Inferior parietal cortex (tissue), 1 donor: ENCODE results near the gene FXYD3.
"Not testable (repeated sequence)": the region's sequence is repeated elsewhere in the genome, so short reads cannot be mapped to it uniquely, and the experiment has no call there.

Source experiments
- DNase-seq: peaks from one replicate; pipeline ENCODE4 v3.0.0-alpha.2; 2016; ENCODE audit errors: extremely low spot score

Gene FXYD3

GRCh38 chr19:35124098-35125060 lies 8.8 kb downstream of the FXYD3 start:
- DNase-seq: peak; percentile 97

GRCh38 chr19:35125270-35125717 lies 9.7 kb downstream of the FXYD3 start:
- DNase-seq: no peak

- DNase-seq: no peak
Measured at GRCh38 chr19:35125749-35126623, 10.4 kb downstream of the FXYD3 start.

GRCh38 chr19:35126624-35126959 lies 11.0 kb downstream of the FXYD3 start:
- DNase-seq: no peak

GRCh38 chr19:35127871-35128270 lies 12.2 kb downstream of the FXYD3 start:
- DNase-seq: no peak

- DNase-seq: no peak
Measured at GRCh38 chr19:35128398-35129057, 12.9 kb downstream of the FXYD3 start.

GRCh38 chr19:35129724-35130274 lies 14.2 kb downstream of the FXYD3 start:
- DNase-seq: not testable (repeated sequence)

- DNase-seq: no peak
Measured at GRCh38 chr19:35130761-35131720, 15.4 kb downstream of the FXYD3 start.

GRCh38 chr19:35132254-35132653 lies 16.6 kb downstream of the FXYD3 start:
- DNase-seq: no peak

- DNase-seq: no peak
Measured at GRCh38 chr19:35133826-35134225, 18.2 kb downstream of the FXYD3 start.

GRCh38 chr19:35134601-35135242 lies 19.1 kb downstream of the FXYD3 start, which contains the start of gene LGI4:
Gene LGI4 (minus strand): TSS chr19:35135059. CDS start chr19:35134680, 379 bp downstream.
- no peak for DNase-seq

- DNase-seq: peak; percentile 85
Measured at GRCh38 chr19:35135389-35135909, 19.8 kb downstream of the FXYD3 start.

GRCh38 chr19:35136231-35136630 lies 20.6 kb downstream of the FXYD3 start:
- DNase-seq: no peak

GRCh38 chr19:35136977-35137702 lies 21.5 kb downstream of the FXYD3 start:
- no peak for DNase-seq

GRCh38 chr19:35138305-35138892 lies 22.8 kb downstream of the FXYD3 start, which contains the start of gene FXYD1:
Gene FXYD1 (plus strand): TSS chr19:35138824. CDS start chr19:35140080, 1,256 bp downstream.
- DNase-seq: no peak

GRCh38 chr19:35140207-35140961 lies 24.8 kb downstream of the FXYD3 start:
- DNase-seq: no peak

- peak; percentile 79 for DNase-seq
Measured at GRCh38 chr19:35140962-35141836, 25.6 kb downstream of the FXYD3 start.
